ENCODE data around the gene RAVER1. TPM values are rescaled to one million over a fixed set of nuclear protein-coding genes. Genes with fewer than 3 reads are reported as not detected.

Gene RAVER1
- total RNA-seq, 4 donors from 2014 or later: 22.2 to 34.2 (median 24.3) TPM

- DNase-seq (ENCODE audit: low spot score in 2 of 2): no peak
- Histone ChIP-seq H3K27me3 (no peaks in the 10 kb centered on the region), H3K27ac (no peak within 1 kb of the TSS), H3K9me3 (no peaks in the 10 kb centered on the region), H3K4me1 (peaks cover 0 to 2% (median 0%) of the 10 kb centered on the region in 4 donors), H3K36me3 (peaks cover 0 to 41% (median 0%) of the 10 kb centered on the region in 3 donors), H3K4me3 (no peak within 1 kb of the TSS)
- TF ChIP-seq EP300 (IDR thresholded peaks at IDR 0.05) (no peak), POLR2A (IDR thresholded peaks at IDR 0.05) (no peak)
- TF ChIP-seq, protein P1, sequence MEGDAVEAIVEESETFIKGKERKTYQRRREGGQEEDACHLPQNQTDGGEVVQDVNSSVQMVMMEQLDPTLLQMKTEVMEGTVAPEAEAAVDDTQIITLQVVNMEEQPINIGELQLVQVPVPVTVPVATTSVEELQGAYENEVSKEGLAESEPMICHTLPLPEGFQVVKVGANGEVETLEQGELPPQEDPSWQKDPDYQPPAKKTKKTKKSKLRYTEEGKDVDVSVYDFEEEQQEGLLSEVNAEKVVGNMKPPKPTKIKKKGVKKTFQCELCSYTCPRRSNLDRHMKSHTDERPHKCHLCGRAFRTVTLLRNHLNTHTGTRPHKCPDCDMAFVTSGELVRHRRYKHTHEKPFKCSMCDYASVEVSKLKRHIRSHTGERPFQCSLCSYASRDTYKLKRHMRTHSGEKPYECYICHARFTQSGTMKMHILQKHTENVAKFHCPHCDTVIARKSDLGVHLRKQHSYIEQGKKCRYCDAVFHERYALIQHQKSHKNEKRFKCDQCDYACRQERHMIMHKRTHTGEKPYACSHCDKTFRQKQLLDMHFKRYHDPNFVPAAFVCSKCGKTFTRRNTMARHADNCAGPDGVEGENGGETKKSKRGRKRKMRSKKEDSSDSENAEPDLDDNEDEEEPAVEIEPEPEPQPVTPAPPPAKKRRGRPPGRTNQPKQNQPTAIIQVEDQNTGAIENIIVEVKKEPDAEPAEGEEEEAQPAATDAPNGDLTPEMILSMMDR (IDR thresholded peaks at IDR 0.05): no peak
- WGBS, 2 donors: 90 to 93% methylated on average over 24 of the region's 24 CpGs
Observed at GRCh38 chr19:10309423-10309822, 23.9 kb downstream of the RAVER1 start, which contains the start of gene ZGLP1. Gene ZGLP1, minus strand, starts transcription at chr19:10309815.

DNA sequence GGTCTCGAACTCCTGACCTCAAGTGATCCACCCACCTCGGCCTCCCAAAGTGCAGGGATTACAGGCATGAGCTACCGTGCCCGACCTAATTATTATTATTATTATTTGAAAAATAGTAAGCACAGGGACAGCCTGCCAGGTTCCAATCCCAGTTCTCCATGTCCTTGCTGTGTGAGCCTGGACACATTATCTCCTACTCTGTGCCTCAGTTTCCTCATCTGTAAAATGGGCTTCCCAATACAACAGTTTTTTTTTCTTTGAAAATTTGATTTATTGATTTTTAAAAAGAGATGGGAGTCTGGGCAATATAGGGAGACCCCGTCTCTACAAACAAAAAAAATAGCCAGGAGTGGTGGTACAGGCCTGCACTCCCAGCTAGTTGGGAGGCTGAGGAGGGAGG is 27.0 kb downstream of the RAVER1 start:
- Histone ChIP-seq H3K27ac (no peak overlapping the region), H3K27me3 (peaks cover 0 to 5% of the 10 kb centered on the region in 2 donors), H3K4me3 (no peak overlapping the region), H3K4me1 (no peaks in the 10 kb centered on the region), H3K36me3 (peaks cover 0 to 28% (median 0%) of the 10 kb centered on the region in 3 donors), H3K9me3 (no peaks in the 10 kb centered on the region)
- DNase-seq (ENCODE audit: low spot score in 2 of 2): no peak
- 91 to 93% methylated on average over 5 of the region's 5 CpGs for WGBS, 2 donors
- TF ChIP-seq, protein P1 (IDR thresholded peaks at IDR 0.05): no peak
- TF ChIP-seq EP300 (IDR thresholded peaks at IDR 0.05): no peak
- no peak for TF ChIP-seq POLR2A (IDR thresholded peaks at IDR 0.05)

- Histone ChIP-seq H3K4me3 (no peak overlapping the region), H3K27me3 (peaks cover 0 to 16% of the 10 kb centered on the region in 2 donors), H3K36me3 (peaks cover 0 to 18% (median 0%) of the 10 kb centered on the region in 3 donors), H3K4me1 (no peaks in the 10 kb centered on the region), H3K9me3 (no peaks in the 10 kb centered on the region), H3K27ac (no peak overlapping the region)
- WGBS, 2 donors: 68 to 84% methylated on average over 9 to 17 of the region's 17 CpGs
- no peak for DNase-seq (ENCODE audit: low spot score in 2 of 2)
- TF ChIP-seq POLR2A (IDR thresholded peaks at IDR 0.05) (no peak), EP300 (IDR thresholded peaks at IDR 0.05) (no peak)
- TF ChIP-seq, protein P1 (IDR thresholded peaks at IDR 0.05): no peak
Observed at GRCh38 chr19:10305139-10305806, 28.1 kb downstream of the RAVER1 start.

- Histone ChIP-seq H3K4me1 (peaks cover 0 to 19% (median 7%) of the 10 kb centered on the region in 4 donors), H3K9me3 (no peaks in the 10 kb centered on the region), H3K27ac (no peak overlapping the region), H3K4me3 (no peak overlapping the region), H3K36me3 (peaks cover 0 to 4% (median 0%) of the 10 kb centered on the region in 3 donors), H3K27me3 (peaks cover 0 to 66% of the 10 kb centered on the region in 2 donors)
- DNase-seq (ENCODE audit: low spot score in 2 of 2): no peak
- TF ChIP-seq, protein P1 (IDR thresholded peaks at IDR 0.05): no peak
- TF ChIP-seq POLR2A (IDR thresholded peaks at IDR 0.05): no peak
- no peak for TF ChIP-seq EP300 (IDR thresholded peaks at IDR 0.05)
- 44 to 45% methylated on average over 14 of the region's 14 CpGs for WGBS, 2 donors
Observed at GRCh38 chr19:10299545-10300458, 33.5 kb downstream of the RAVER1 start.

Measured in tibial nerve (tissue), 4 donors.